DND-41 (cell line): ENCODE results near the gene KLHL30.

Source experiments
- ATAC-seq: fragments of 200-7000 bp; cut with Tn5 transposase; 3 replicates; pipeline ENCODE4 v1.9.1; 2021; ENCODE audit warnings: low read depth; ENCODE audit not compliant: insufficient read depth
- DNase-seq: peaks from one replicate; pipeline ENCODE4 v3.0.0-alpha.2; 2020
- H2AFZ ChIP-seq: 2 replicates; pipeline ENCODE4 v1.6.0; 2012; ENCODE audit warnings: low read depth, low read length
- H3K27ac ChIP-seq: 2 replicates; pipeline ENCODE4 v1.5.1; 2012; ENCODE audit warnings: low read length, inconsistent platforms
- H3K27me3 ChIP-seq: fragments of 200-600 bp; sonication (generic); 2 replicates; pipeline ENCODE4 v1.6.0; 2012; ENCODE audit warnings: low read length, mild to moderate bottlenecking, inconsistent platforms; ENCODE audit not compliant: insufficient read depth, poor library complexity
- H3K36me3 ChIP-seq: 2 replicates; pipeline ENCODE4 v1.5.1; 2012; ENCODE audit warnings: low read length, inconsistent platforms; ENCODE audit not compliant: insufficient read depth
- H3K4me1 ChIP-seq: 2 replicates; pipeline ENCODE4 v1.5.1; 2012; ENCODE audit warnings: mild to moderate bottlenecking, low read length; ENCODE audit not compliant: insufficient read depth
- H3K4me2 ChIP-seq: 2 replicates; pipeline ENCODE4 v1.6.0; 2012; ENCODE audit warnings: mild to moderate bottlenecking, moderate library complexity, low read length, inconsistent platforms; ENCODE audit not compliant: insufficient read depth
- H3K4me3 ChIP-seq, 2 experiments: fragments of 200-600 bp in 1 of 2; shearing (Covaris generic) in 1 of 2; 2 replicates each; pipeline ENCODE4 v1.5.1; 2012 to 2016; ENCODE audit warnings: inconsistent platforms in 2 of 2, low read length in 2 of 2, mild to moderate bottlenecking in 2 of 2, low read depth in 1 of 2, moderate library complexity in 1 of 2
- H3K79me2 ChIP-seq: 2 replicates; pipeline ENCODE4 v1.6.0; 2012; ENCODE audit warnings: low read length, inconsistent platforms; ENCODE audit not compliant: insufficient read depth
- H3K9ac ChIP-seq: 2 replicates; pipeline ENCODE4 v1.6.0; 2012; ENCODE audit warnings: low read depth, mild to moderate bottlenecking, inconsistent platforms, low read length, moderate library complexity
- H3K9me3 ChIP-seq: 2 replicates; pipeline ENCODE4 v1.5.1; 2012; ENCODE audit warnings: low read length, moderate library complexity, mild to moderate bottlenecking, inconsistent platforms; ENCODE audit not compliant: insufficient read depth, severe bottlenecking
- H4K20me1 ChIP-seq: 2 replicates; pipeline ENCODE4 v1.6.0; 2012; ENCODE audit warnings: low read length; ENCODE audit not compliant: insufficient read depth
- CTCF ChIP-seq: IDR thresholded peaks from 2 replicates; pipeline ENCODE4 v1.5.1; 2012; ENCODE audit warnings: borderline replicate concordance, low read length, moderate library complexity, mild to moderate bottlenecking; ENCODE audit not compliant: poor library complexity, severe bottlenecking; ENCODE audit errors: extremely low read depth
- EZH2 ChIP-seq: IDR thresholded peaks from 3 replicates; pipeline ENCODE4 v1.6.1; 2012; ENCODE audit warnings: borderline replicate concordance, low read depth, mild to moderate bottlenecking, moderate library complexity, low read length, inconsistent platforms; ENCODE audit not compliant: severe bottlenecking

The KLHL30 gene

GRCh38 chr2:238121511-238122286 lies 16.8 kb upstream of the KLHL30 start:
- H3K4me2 ChIP-seq = no peak overlapping the region
- DNase-seq (no peak), ATAC-seq (no peak)
- no peak overlapping the region for H3K4me3 ChIP-seq
- no peaks in the 10 kb centered on the region for H3K79me2 ChIP-seq
- no peaks in the 10 kb centered on the region for H3K4me1 ChIP-seq
- no peaks in the 10 kb centered on the region for H3K36me3 ChIP-seq
- H2AFZ ChIP-seq = no peak overlapping the region
- H3K9me3 ChIP-seq = no peaks in the 10 kb centered on the region
- no peak overlapping the region for H3K9ac ChIP-seq
- no peaks in the 10 kb centered on the region; the same call in 1 of the 2 replicates for H4K20me1 ChIP-seq
- H3K27me3 ChIP-seq = peaks cover 19% of the 10 kb centered on the region
- TF ChIP-seq EZH2 (no peak), CTCF (no peak)
- no peak overlapping the region for H3K27ac ChIP-seq

- Histone ChIP-seq H3K36me3 (no peaks in the 10 kb centered on the region), H3K9ac (no peak overlapping the region), H3K9me3 (no peaks in the 10 kb centered on the region), H3K27ac (no peak overlapping the region), H4K20me1 (no peaks in the 10 kb centered on the region; the same call in 1 of the 2 replicates), H3K79me2 (no peaks in the 10 kb centered on the region), H3K4me1 (no peaks in the 10 kb centered on the region), H3K4me2 (no peak overlapping the region), H3K4me3 (no peak overlapping the region), H2AFZ (no peak overlapping the region), H3K27me3 (peaks cover 19% of the 10 kb centered on the region)
- ATAC-seq = no peak
- DNase-seq = no peak
- no peak for TF ChIP-seq EZH2
- TF ChIP-seq CTCF = no peak
These were observed 15.9 kb upstream of the KLHL30 start for GRCh38 chr2:238122287-238123217.

- no peak for ATAC-seq
- TF ChIP-seq CTCF (no peak), EZH2 (no peak)
- Histone ChIP-seq H3K27me3 (peaks cover 11% of the 10 kb centered on the region), H2AFZ (no peak overlapping the region), H3K9ac (no peak overlapping the region), H3K4me3 (no peak overlapping the region), H3K4me1 (no peaks in the 10 kb centered on the region), H3K27ac (no peak overlapping the region), H3K36me3 (no peaks in the 10 kb centered on the region), H3K79me2 (no peaks in the 10 kb centered on the region), H4K20me1 (no peaks in the 10 kb centered on the region; the same call in 1 of the 2 replicates), H3K9me3 (no peaks in the 10 kb centered on the region), H3K4me2 (no peak overlapping the region)
- no peak for DNase-seq
These were observed 15.1 kb upstream of the KLHL30 start for GRCh38 chr2:238123218-238123971.
